ENCODE results near the gene MALAT1. TPM values are rescaled to one million over a fixed set of nuclear protein-coding genes. Genes with fewer than 3 reads are reported as not detected.
A peak's percentile ranks its signal among the peaks of the same experiment; 100 is the strongest.

MALAT1 gene
- total and polyA plus RNA-seq, 2 of the 13 experiments (the other 11 are each of a cell fraction or from before 2014, with no cell fraction given), result 143 to 1,237 TPM

GRCh38 chr11:65506772-65507505, 8.1 kb downstream of the MALAT1 start (continued):
- TF ChIP-seq, protein P1, sequence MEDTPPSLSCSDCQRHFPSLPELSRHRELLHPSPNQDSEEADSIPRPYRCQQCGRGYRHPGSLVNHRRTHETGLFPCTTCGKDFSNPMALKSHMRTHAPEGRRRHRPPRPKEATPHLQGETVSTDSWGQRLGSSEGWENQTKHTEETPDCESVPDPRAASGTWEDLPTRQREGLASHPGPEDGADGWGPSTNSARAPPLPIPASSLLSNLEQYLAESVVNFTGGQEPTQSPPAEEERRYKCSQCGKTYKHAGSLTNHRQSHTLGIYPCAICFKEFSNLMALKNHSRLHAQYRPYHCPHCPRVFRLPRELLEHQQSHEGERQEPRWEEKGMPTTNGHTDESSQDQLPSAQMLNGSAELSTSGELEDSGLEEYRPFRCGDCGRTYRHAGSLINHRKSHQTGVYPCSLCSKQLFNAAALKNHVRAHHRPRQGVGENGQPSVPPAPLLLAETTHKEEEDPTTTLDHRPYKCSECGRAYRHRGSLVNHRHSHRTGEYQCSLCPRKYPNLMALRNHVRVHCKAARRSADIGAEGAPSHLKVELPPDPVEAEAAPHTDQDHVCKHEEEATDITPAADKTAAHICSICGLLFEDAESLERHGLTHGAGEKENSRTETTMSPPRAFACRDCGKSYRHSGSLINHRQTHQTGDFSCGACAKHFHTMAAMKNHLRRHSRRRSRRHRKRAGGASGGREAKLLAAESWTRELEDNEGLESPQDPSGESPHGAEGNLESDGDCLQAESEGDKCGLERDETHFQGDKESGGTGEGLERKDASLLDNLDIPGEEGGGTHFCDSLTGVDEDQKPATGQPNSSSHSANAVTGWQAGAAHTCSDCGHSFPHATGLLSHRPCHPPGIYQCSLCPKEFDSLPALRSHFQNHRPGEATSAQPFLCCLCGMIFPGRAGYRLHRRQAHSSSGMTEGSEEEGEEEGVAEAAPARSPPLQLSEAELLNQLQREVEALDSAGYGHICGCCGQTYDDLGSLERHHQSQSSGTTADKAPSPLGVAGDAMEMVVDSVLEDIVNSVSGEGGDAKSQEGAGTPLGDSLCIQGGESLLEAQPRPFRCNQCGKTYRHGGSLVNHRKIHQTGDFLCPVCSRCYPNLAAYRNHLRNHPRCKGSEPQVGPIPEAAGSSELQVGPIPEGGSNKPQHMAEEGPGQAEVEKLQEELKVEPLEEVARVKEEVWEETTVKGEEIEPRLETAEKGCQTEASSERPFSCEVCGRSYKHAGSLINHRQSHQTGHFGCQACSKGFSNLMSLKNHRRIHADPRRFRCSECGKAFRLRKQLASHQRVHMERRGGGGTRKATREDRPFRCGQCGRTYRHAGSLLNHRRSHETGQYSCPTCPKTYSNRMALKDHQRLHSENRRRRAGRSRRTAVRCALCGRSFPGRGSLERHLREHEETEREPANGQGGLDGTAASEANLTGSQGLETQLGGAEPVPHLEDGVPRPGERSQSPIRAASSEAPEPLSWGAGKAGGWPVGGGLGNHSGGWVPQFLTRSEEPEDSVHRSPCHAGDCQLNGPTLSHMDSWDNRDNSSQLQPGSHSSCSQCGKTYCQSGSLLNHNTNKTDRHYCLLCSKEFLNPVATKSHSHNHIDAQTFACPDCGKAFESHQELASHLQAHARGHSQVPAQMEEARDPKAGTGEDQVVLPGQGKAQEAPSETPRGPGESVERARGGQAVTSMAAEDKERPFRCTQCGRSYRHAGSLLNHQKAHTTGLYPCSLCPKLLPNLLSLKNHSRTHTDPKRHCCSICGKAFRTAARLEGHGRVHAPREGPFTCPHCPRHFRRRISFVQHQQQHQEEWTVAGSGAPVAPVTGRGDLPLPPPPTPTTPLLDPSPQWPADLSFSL (CRISPR knock-in tag; IDR thresholded peaks at IDR 0.05), result no peak
- no peak for TF ChIP-seq ZBTB25 (CRISPR knock-in tag; IDR thresholded peaks at IDR 0.05)
- no peak for TF ChIP-seq RFXANK (CRISPR knock-in tag; IDR thresholded peaks at IDR 0.05)
- no peak for TF ChIP-seq HNF1A (IDR thresholded peaks at IDR 0.05; ENCODE audit: low read depth)
- TF ChIP-seq HNF1A (CRISPR knock-in tag; IDR thresholded peaks at IDR 0.05; ENCODE audit: borderline replicate concordance), result no peak
- TF ChIP-seq ZNF549 (CRISPR knock-in tag; IDR thresholded peaks at IDR 0.05), result no peak
- peak; percentile 9; the same call in 1 of the 2 replicates for TF ChIP-seq RAD21 (CRISPR knock-in tag; IDR thresholded peaks at IDR 0.05)
- TF ChIP-seq ZBTB4 (CRISPR knock-in tag; IDR thresholded peaks at IDR 0.05; ENCODE audit: borderline replicate concordance), result no peak

Measured in HepG2 (cell line).